ENCODE data around the gene ALG12.

Gene ALG12

DNA sequence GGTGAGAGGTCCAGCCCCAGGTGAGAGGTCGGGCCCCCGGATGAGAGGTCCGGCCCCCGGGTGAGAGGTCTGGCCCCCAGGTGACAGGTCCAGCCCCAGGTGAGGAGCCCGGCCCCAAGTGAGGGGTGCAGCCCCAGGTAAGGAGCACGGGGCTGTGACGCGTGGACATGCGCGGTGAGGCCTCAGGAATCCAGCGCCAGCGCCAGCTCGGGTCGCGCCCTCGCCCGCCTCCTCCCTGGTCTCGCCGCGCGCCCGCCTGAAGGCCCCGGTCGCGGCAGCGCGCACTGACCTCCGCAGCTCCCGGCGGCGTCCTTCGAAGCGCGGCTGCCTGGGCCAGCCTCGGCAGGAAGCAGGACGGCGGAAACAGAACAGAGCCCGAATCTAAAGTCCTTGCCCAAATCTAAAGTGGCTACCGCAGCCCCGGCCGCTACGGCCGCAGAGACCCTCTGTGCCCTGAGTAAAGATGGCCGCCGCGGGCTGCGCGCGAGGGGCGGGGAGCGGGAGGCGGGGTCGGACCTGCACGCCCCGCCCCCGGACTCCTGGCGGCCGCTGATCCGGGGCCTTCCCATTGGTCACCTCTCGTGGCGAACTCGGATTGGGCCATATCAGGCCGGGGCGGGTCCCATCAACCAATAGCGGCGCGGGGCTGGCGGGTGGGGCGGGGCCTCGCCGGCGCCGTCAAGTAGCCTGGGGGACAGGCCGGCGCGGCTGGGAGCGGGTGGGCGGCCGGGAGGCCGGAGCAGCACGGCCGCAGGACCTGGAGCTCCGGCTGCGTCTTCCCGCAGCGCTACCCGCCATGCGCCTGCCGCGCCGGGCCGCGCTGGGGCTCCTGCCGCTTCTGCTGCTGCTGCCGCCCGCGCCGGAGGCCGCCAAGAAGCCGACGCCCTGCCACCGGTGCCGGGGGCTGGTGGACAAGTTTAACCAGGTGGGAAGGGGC is at the start of gene ALG12, which contains the start of gene CRELD2:
ALG12 (minus strand) TSS at position 465 of the 937 bp plus-strand sequence. CDS start 4,673 bp downstream, outside the sequence.
CRELD2 (plus strand) TSS at position 661 of the 937 bp plus-strand sequence; CDS start at position 797, 136 bp downstream.
- peak within 1 kb of the TSS; percentile 87 for H3K4me2 ChIP-seq (ENCODE audit: low read length)
- peaks cover 9% of the 10 kb centered on the region; the same call in 1 of the 2 replicates for H3K4me1 ChIP-seq (ENCODE audit: low read length)
- peak within 1 kb of the TSS; percentile 47 for H3K27ac ChIP-seq (ENCODE audit: low read length)
- TF ChIP-seq, protein P1, sequence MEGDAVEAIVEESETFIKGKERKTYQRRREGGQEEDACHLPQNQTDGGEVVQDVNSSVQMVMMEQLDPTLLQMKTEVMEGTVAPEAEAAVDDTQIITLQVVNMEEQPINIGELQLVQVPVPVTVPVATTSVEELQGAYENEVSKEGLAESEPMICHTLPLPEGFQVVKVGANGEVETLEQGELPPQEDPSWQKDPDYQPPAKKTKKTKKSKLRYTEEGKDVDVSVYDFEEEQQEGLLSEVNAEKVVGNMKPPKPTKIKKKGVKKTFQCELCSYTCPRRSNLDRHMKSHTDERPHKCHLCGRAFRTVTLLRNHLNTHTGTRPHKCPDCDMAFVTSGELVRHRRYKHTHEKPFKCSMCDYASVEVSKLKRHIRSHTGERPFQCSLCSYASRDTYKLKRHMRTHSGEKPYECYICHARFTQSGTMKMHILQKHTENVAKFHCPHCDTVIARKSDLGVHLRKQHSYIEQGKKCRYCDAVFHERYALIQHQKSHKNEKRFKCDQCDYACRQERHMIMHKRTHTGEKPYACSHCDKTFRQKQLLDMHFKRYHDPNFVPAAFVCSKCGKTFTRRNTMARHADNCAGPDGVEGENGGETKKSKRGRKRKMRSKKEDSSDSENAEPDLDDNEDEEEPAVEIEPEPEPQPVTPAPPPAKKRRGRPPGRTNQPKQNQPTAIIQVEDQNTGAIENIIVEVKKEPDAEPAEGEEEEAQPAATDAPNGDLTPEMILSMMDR (IDR thresholded peaks at IDR 0.05; ENCODE audit: low read depth, low read length) = no peak
- TF ChIP-seq EZH2phosphoT487 (IDR thresholded peaks at IDR 0.05; ENCODE audit: low read depth) = no peak
- H3K9ac ChIP-seq (ENCODE audit: low read length) = peak within 1 kb of the TSS; percentile 73
- no peaks in the 10 kb centered on the region for H3K27me3 ChIP-seq (ENCODE audit: low read depth, low read length)
- H3K9me3 ChIP-seq (ENCODE audit: insufficient read depth, low read length) = no peaks in the 10 kb centered on the region
- H3K79me2 ChIP-seq (ENCODE audit: low read length) = no peaks in the 10 kb centered on the region
- no peaks in the 10 kb centered on the region for H3K36me3 ChIP-seq (replicated peaks; ENCODE audit: low read depth, low read length)
- H3K4me3 ChIP-seq (ENCODE audit: low read length) = peak within 1 kb of the TSS; percentile 92
- no peaks in the 10 kb centered on the region for H4K20me1 ChIP-seq (ENCODE audit: insufficient read depth, low read length)
- H2AFZ ChIP-seq (ENCODE audit: low read depth, low read length) = peak within 1 kb of the TSS; percentile 42; the same call in 1 of the 2 replicates

- TF ChIP-seq, protein P1 (IDR thresholded peaks at IDR 0.05; ENCODE audit: low read depth, low read length) = no peak
- no peak for TF ChIP-seq EZH2phosphoT487 (IDR thresholded peaks at IDR 0.05; ENCODE audit: low read depth)
- Histone ChIP-seq H3K9ac (ENCODE audit: low read length) (no peak overlapping the region), H3K9me3 (ENCODE audit: insufficient read depth, low read length) (no peaks in the 10 kb centered on the region), H3K79me2 (ENCODE audit: low read length) (peaks cover 17% of the 10 kb centered on the region), H3K36me3 (replicated peaks; ENCODE audit: low read depth, low read length) (peaks cover 15% of the 10 kb centered on the region), H3K4me2 (ENCODE audit: low read length) (no peak overlapping the region), H2AFZ (ENCODE audit: low read depth, low read length) (no peak overlapping the region), H3K4me1 (ENCODE audit: low read length) (peaks cover 36% of the 10 kb centered on the region), H4K20me1 (ENCODE audit: insufficient read depth, low read length) (peaks cover 31% of the 10 kb centered on the region), H3K27me3 (ENCODE audit: low read depth, low read length) (no peaks in the 10 kb centered on the region), H3K4me3 (ENCODE audit: low read length) (no peak overlapping the region), H3K27ac (ENCODE audit: low read length) (no peak overlapping the region)
Measured at GRCh38 chr22:49967706-49968208, 49.5 kb upstream of the ALG12 start.

- H4K20me1 ChIP-seq (ENCODE audit: insufficient read depth, low read length) = peaks cover 36% of the 10 kb centered on the region
- H2AFZ ChIP-seq (ENCODE audit: low read depth, low read length) = no peak overlapping the region
- no peaks in the 10 kb centered on the region for H3K27me3 ChIP-seq (ENCODE audit: low read depth, low read length)
- no peaks in the 10 kb centered on the region for H3K9me3 ChIP-seq (ENCODE audit: insufficient read depth, low read length)
- 0 out of 2 replicates have a peak overlapping the region, but pooled peaks have one; percentile 4 for H3K4me2 ChIP-seq (ENCODE audit: low read length)
- no peak overlapping the region for H3K4me3 ChIP-seq (ENCODE audit: low read length)
- no peak overlapping the region for H3K27ac ChIP-seq (ENCODE audit: low read length)
- no peak overlapping the region; the same call in 1 of the 2 replicates for H3K9ac ChIP-seq (ENCODE audit: low read length)
- peaks cover 20% of the 10 kb centered on the region for H3K36me3 ChIP-seq (replicated peaks; ENCODE audit: low read depth, low read length)
- no peak for TF ChIP-seq EZH2phosphoT487 (IDR thresholded peaks at IDR 0.05; ENCODE audit: low read depth)
- TF ChIP-seq, protein P1 (IDR thresholded peaks at IDR 0.05; ENCODE audit: low read depth, low read length) = no peak
- peaks cover 36% of the 10 kb centered on the region for H3K4me1 ChIP-seq (ENCODE audit: low read length)
- H3K79me2 ChIP-seq (ENCODE audit: low read length) = peaks cover 20% of the 10 kb centered on the region
Measured at GRCh38 chr22:49966774-49967705, 48.8 kb upstream of the ALG12 start.
